K562 (cell line): ENCODE results near the gene CAPZA1. TPM values are rescaled to one million over a fixed set of nuclear protein-coding genes. Genes with fewer than 3 reads are reported as not detected.

ENCODE experiments used
- ATAC-seq: fragments of 200-7000 bp; cut with Tn5 transposase; 3 replicates; pipeline ENCODE4 v1.9.1; 2020; ENCODE audit warnings: moderate library complexity
- BruUV-seq: library from RNA; stranded (reverse); fragments of 400-500 nt; replicated peaks from 2 replicates; lab custom pipeline; 2021; lab: Mats Ljungman, UMichigan
- CTCF ChIA-PET: fragments of 300-600 bp; formaldehyde crosslinking; extraction: SDS; loops from one replicate; lab custom pipeline; 2021; ENCODE audit warnings: low intra/inter-chr PET ratio; lab: Yijun Ruan, JAX
- POLR2A ChIA-PET: fragments of 300-600, 350-650 bp; sonication (Branson Sonifier 250); formaldehyde crosslinking; extraction: SDS; loops from one replicate; lab custom pipeline; 2021; ENCODE audit warnings: antibody characterized with exemption, inconsistent platforms; lab: Yijun Ruan, JAX
- DNase-seq, 4 experiments: peaks; one replicate each; pipeline versions ENCODE4 v3.0.0 to v3.0.0-alpha.2; 2011 to 2018; ENCODE audit warnings: low spot score in 3 of 4, mixed read lengths in 3 of 4; ENCODE audit errors: extremely low read depth in 1 of 4
- FAIRE-seq: peaks from 2 replicates; lab custom pipeline; 2011; peaks lifted over from hg19 to GRCh38; lab: Jason Lieb, UNC
- H2AFZ ChIP-seq: 2 replicates; pipeline ENCODE4 v1.6.0; 2011; ENCODE audit warnings: low read depth, low read length, control low read depth, inconsistent platforms
- H3K27ac ChIP-seq: fragments of 200-600 bp; 3 replicates; pipeline ENCODE4 v1.8.0; 2011; ENCODE audit warnings: low read depth, mild to moderate bottlenecking, control low read depth, inconsistent platforms, low read length, moderate library complexity, mixed read lengths; ENCODE audit errors: extremely low read depth
- H3K27me3 ChIP-seq, 2 experiments: fragments of 300-600 bp in 1 of 2; 2 replicates in 1 of 2; 3 replicates in 1 of 2; pipeline versions ENCODE4 v1.6.0 to v1.8.0; 2011; ENCODE audit warnings: inconsistent platforms in 2 of 2, low read length in 2 of 2, mild to moderate bottlenecking in 1 of 2, mixed read lengths in 1 of 2, moderate library complexity in 1 of 2; ENCODE audit not compliant: control insufficient read depth in 2 of 2, insufficient read depth in 2 of 2
- H3K36me3 ChIP-seq: fragments of 300-600 bp; 3 replicates; pipeline ENCODE4 v1.8.0; 2011; ENCODE audit warnings: mild to moderate bottlenecking, low read length, inconsistent platforms; ENCODE audit not compliant: control insufficient read depth, insufficient read depth
- H3K4me1 ChIP-seq, 2 experiments: fragments of 200-600 bp in 1 of 2; replicated peaks in 1 of 2; 2 replicates in 1 of 2; 3 replicates in 1 of 2; pipeline versions ENCODE4 v1.5.1 to v1.8.0; 2011; ENCODE audit warnings: inconsistent platforms in 2 of 2, low read length in 2 of 2, mild to moderate bottlenecking in 1 of 2, mixed read lengths in 1 of 2, moderate library complexity in 1 of 2; ENCODE audit not compliant: control insufficient read depth in 2 of 2, insufficient read depth in 2 of 2
- H3K4me2 ChIP-seq: 2 replicates; pipeline ENCODE4 v1.6.1; 2011; ENCODE audit warnings: low read length, control low read depth, inconsistent platforms, mixed read lengths; ENCODE audit not compliant: insufficient read depth
- H3K4me3 ChIP-seq: fragments of 200-600 bp; sonication (generic), shearing (Covaris generic); 2 replicates; pipeline ENCODE4 v1.5.1; 2016; ENCODE audit warnings: control low read depth, inconsistent platforms
- H3K79me2 ChIP-seq: fragments of 200-600 bp; 3 replicates; pipeline ENCODE4 v1.8.0; 2011; ENCODE audit warnings: low read length, inconsistent platforms; ENCODE audit not compliant: control insufficient read depth, insufficient read depth
- H3K9ac ChIP-seq, 2 experiments: 2 replicates each; pipeline versions ENCODE4 v1.6.0 to v1.6.1; 2011; ENCODE audit warnings: low read depth in 2 of 2, low read length in 2 of 2, control low read depth in 1 of 2, inconsistent platforms in 1 of 2, mild to moderate bottlenecking in 1 of 2, mixed read lengths in 1 of 2; ENCODE audit not compliant: insufficient read depth in 1 of 2
- H3K9me1 ChIP-seq: one replicate; pipeline ENCODE4 v1.6.0; 2011; ENCODE audit warnings: inconsistent platforms, mild to moderate bottlenecking, low read length, moderate library complexity; ENCODE audit not compliant: control insufficient read depth, insufficient read depth
- H3K9me3 ChIP-seq: replicated peaks from 2 replicates; pipeline ENCODE4 v1.5.1; 2011; ENCODE audit warnings: low read depth, low read length, inconsistent platforms; ENCODE audit not compliant: control insufficient read depth, insufficient read depth
- H4K20me1 ChIP-seq: replicated peaks from 2 replicates; pipeline ENCODE4 v1.6.1; 2011; ENCODE audit warnings: low read length, inconsistent platforms, mixed read lengths; ENCODE audit not compliant: control insufficient read depth, insufficient read depth
- BRF1 ChIP-seq: IDR thresholded peaks from 3 replicates; pipeline ENCODE4 v1.6.1; 2011; ENCODE audit warnings: borderline replicate concordance, mild to moderate bottlenecking; ENCODE audit not compliant: insufficient read length; ENCODE audit errors: extremely low read depth
- C11orf30 ChIP-seq: fragments of 450-650 bp; IDR thresholded peaks from 2 replicates; pipeline ENCODE4 v1.6.1; 2016; ENCODE audit warnings: low read depth, mild to moderate bottlenecking
- CSDE1 ChIP-seq, 2 experiments: fragments of 450-650 bp; IDR thresholded peaks; 2 replicates each; pipeline ENCODE4 v1.6.1; 2016; ENCODE audit warnings: mild to moderate bottlenecking in 1 of 2
- DPF2 ChIP-seq: fragments of 450-650 bp; IDR thresholded peaks from 2 replicates; pipeline ENCODE4 v1.6.1; 2016
- EGR1 ChIP-seq: fragments of 450-650 bp; conservative IDR thresholded peaks from 2 replicates; pipeline ENCODE4 v1.6.1; 2017; ENCODE audit warnings: mild to moderate bottlenecking
- FOSL1 ChIP-seq: fragments of 200-800 bp; sonication (Bioruptor generic); conservative IDR thresholded peaks from 2 replicates; pipeline ENCODE4 v1.6.1; 2016; ENCODE audit warnings: missing genetic modification characterization, missing compliant biosample characterization
- MAFF ChIP-seq: IDR thresholded peaks from 2 replicates; pipeline ENCODE4 v1.6.1; 2012; ENCODE audit warnings: low read length, improper control_type of control experiment
- MAFG ChIP-seq: fragments of 450-650 bp; conservative IDR thresholded peaks from 2 replicates; pipeline ENCODE4 v1.6.1; 2016; ENCODE audit warnings: missing genetic modification characterization, missing compliant biosample characterization
- SMAD2 ChIP-seq: fragments of 150-350 bp; IDR thresholded peaks from 2 replicates; pipeline ENCODE4 v1.6.1; 2014; ENCODE audit warnings: low read depth, mild to moderate bottlenecking, low read length
- SMARCA4 ChIP-seq: fragments of 450-650 bp; IDR thresholded peaks from 2 replicates; pipeline ENCODE4 v1.6.1; 2016
- U2AF1 ChIP-seq: fragments of 200-400 bp; formaldehyde crosslinking; optimal IDR thresholded peaks from 2 replicates; pipeline ENCODE3; 2017; ENCODE audit warnings: mild to moderate bottlenecking, low read depth, low read length, moderate library complexity
- ZNF316 ChIP-seq: fragments of 450-650 bp; IDR thresholded peaks from 2 replicates; pipeline ENCODE4 v1.6.1; 2016
- ZNF586 ChIP-seq: fragments of 450-650 bp; formaldehyde crosslinking; conservative IDR thresholded peaks from 2 replicates; pipeline ENCODE4 v1.4.0; 2020; ENCODE audit warnings: mild to moderate bottlenecking, moderate library complexity
- WGBS: fragments of 100-300 bp; shearing (Covaris generic); methylation state at CpG from one replicate; pipeline ENCODE4 v1.1.6; 2016; ENCODE audit warnings: low coverage, mixed read lengths; ENCODE audit not compliant: insufficient coverage; ENCODE audit errors: missing lambda C conversion rate; 5-methylcytosine and 5-hydroxymethylcytosine counted together
- in situ Hi-C: fragments of 300-500 bp; cut with MboI; formaldehyde crosslinking; loops from 4 replicates; pipeline ENCODE4 v1.15.0; 2018; ENCODE audit warnings: inconsistent platforms, mixed read lengths
- intact Hi-C: fragments of 100-400 bp; cut with micrococcal nuclease; formaldehyde crosslinking; loops from 2 replicates; pipeline ENCODE4 v1.14.2; 2022
- polyA plus RNA-seq, 8 experiments: library from polyadenylated mRNA; depleted of rRNA in 4 of 8; stranded (reverse) in 5 of 8; unstranded in 3 of 8; fragments of >200 nt; fragmentation: Nextera tagmentation in 2 of 8; fragmentation: Illumina TruSeq in 1 of 8; extraction: Ambion mirVana in 2 of 8; extraction: Trizol in 1 of 8; gene quantifications; 2 replicates each; pipeline versions ENCODE4 v1.2.1 to v1.2.3, GENCODE V29; 2011 to 2014; ENCODE audit warnings: inconsistent platforms in 1 of 8, missing spikeins in 1 of 8
- total RNA-seq, 7 experiments: library from RNA; depleted of rRNA in 6 of 7; stranded (reverse); fragments of >200 nt in 6 of 7; fragmentation: Illumina TruSeq in 2 of 7; extraction: Trizol in 2 of 7; gene quantifications; 2 replicates each; pipeline versions ENCODE4 v1.2.1 to v1.2.3, GENCODE V29; 2011 to 2021; ENCODE audit warnings: low replicate concordance in 1 of 7
- TF ChIP-seq, protein P1 (sequence below): fragments of 450-650 bp; formaldehyde crosslinking; IDR thresholded peaks from 2 replicates; pipeline ENCODE4 v1.4.0; 2022; ENCODE audit warnings: missing genetic modification characterization
- TF ChIP-seq, protein P2 (sequence below): fragments of 450-650 bp; IDR thresholded peaks from 2 replicates; pipeline ENCODE4 v1.6.1; 2016

Gene CAPZA1
- total and polyA plus RNA-seq, 9 of the 15 experiments (the other 6 are each of a cell fraction or from before 2014, with no cell fraction given) = 237 to 1,020 (median 306) TPM

DNA sequence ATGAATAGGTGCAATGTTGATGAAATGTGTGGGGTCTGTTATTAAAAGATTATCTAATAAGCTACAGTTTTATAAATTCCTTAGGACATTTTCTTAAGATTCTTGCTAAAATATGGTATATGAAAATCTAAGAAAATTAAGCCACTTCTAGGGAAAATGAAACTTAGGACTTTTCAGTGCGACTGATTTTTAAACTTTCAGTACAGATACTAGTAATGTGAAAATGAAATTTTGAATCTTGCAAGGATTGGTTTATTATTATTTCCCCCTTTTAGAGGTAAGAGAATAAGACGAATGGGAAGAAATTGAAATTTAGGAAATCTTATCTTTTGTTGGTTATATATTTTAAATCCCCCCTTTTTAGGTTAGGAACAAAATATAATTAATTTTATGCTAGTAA lies 16.4 kb downstream of the CAPZA1 start:
- no peak for ATAC-seq
- H2AFZ ChIP-seq = no peak overlapping the region
- no peaks in the 10 kb centered on the region for H3K27me3 ChIP-seq
- WGBS = 72% methylated on average over 2 of the region's 2 CpGs
- no peak for TF ChIP-seq DPF2
- 0 out of 4 replicates have a peak, but pooled peaks of 1 of the 2 experiments have one; percentile 21 for TF ChIP-seq CSDE1 (IDR thresholded peaks at IDR 0.05)
- intact Hi-C loops (no loop called here), in situ Hi-C loops (no loop called here)
- no peak for FAIRE-seq
- no peaks in the 10 kb centered on the region for H3K9me1 ChIP-seq
- no peak for DNase-seq
- peaks cover 24 to 29% of the 10 kb centered on the region in 2 experiments for H3K4me1 ChIP-seq
- no peak overlapping the region for H3K4me3 ChIP-seq
- H3K79me2 ChIP-seq = peaks cover 84% of the 10 kb centered on the region
- BruUV-seq = no TSS peak
- H3K9ac ChIP-seq = no peak overlapping the region; a peak in 1 of 4 replicates
- no peak overlapping the region for H3K4me2 ChIP-seq
- H3K27ac ChIP-seq = no peak overlapping the region
- H4K20me1 ChIP-seq = peaks cover 29% of the 10 kb centered on the region
- no peaks in the 10 kb centered on the region for H3K9me3 ChIP-seq
- peaks cover 29% of the 10 kb centered on the region for H3K36me3 ChIP-seq
- ChIA-PET POLR2A (interaction anchor here (0.9 to 1.5 kb wide), 6 partner anchors 7 to 64 kb away, joined by 3 to 5 read pairs (median 3); no protein-coding TSS in a partner anchor), CTCF (no interaction called here)

DNA sequence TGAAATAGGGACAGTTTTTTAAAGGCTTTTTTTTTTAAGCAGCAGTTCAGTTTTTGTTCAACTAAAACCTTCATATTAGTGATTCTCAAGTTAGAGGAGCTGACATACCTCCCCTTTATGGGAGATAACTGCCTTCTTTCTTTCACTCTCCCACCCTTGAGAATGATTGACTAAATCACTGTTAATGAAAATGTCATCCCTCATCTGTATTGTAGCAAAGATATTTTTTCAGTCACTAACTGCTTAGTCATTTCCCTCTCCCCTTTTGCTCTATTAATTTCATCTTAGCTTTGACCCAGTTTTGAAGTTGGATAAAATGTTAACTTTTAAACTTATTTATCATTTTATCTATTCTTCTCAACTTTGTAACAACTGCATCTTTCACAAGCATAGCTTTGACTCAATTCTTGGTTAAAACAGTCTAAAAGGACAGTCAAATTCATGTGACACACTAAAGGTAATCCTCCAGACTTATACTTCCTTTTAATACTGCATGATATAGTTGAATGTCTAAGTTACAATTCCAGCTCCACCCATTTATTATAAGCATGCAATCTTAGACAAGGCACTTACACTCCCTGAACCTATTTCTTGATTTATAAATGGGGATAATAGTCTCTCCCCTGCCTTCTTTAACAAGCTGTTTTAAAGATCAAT lies 17.1 kb downstream of the CAPZA1 start:
- Histone ChIP-seq H3K9me1 (no peaks in the 10 kb centered on the region), H3K4me3 (no peak overlapping the region), H3K27me3 (no peaks in the 10 kb centered on the region), H3K9me3 (no peaks in the 10 kb centered on the region), H4K20me1 (peaks cover 23% of the 10 kb centered on the region), H2AFZ (no peak overlapping the region), H3K79me2 (peaks cover 84% of the 10 kb centered on the region), H3K36me3 (peaks cover 22% of the 10 kb centered on the region; the same call in 1 of the 3 replicates), H3K4me2 (no peak overlapping the region), H3K27ac (no peak overlapping the region), H3K9ac (no peak overlapping the region), H3K4me1 (peaks cover 24 to 29% of the 10 kb centered on the region in 2 experiments)
- POLR2A ChIA-PET = interaction anchor here (0.6 to 3.4 kb wide), 10 partner anchors 8 to 60 kb away, joined by 3 to 14 read pairs (median 5); partner anchors contain the start of genes CAPZA1 and ST7L
- ATAC-seq = no peak
- no peak for FAIRE-seq
- CTCF ChIA-PET = no interaction called here
- intact Hi-C loops = no loop called here
- no peak for DNase-seq
- no TSS peak for BruUV-seq
- in situ Hi-C loops = no loop called here
- TF ChIP-seq, protein P1, sequence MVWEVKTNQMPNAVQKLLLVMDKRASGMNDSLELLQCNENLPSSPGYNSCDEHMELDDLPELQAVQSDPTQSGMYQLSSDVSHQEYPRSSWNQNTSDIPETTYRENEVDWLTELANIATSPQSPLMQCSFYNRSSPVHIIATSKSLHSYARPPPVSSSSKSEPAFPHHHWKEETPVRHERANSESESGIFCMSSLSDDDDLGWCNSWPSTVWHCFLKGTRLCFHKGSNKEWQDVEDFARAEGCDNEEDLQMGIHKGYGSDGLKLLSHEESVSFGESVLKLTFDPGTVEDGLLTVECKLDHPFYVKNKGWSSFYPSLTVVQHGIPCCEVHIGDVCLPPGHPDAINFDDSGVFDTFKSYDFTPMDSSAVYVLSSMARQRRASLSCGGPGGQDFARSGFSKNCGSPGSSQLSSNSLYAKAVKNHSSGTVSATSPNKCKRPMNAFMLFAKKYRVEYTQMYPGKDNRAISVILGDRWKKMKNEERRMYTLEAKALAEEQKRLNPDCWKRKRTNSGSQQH (CRISPR knock-in tag) = no peak
- TF ChIP-seq U2AF1 (no peak), FOSL1 (no peak), C11orf30 (peak; percentile 62; the same call in 1 of the 2 replicates), SMARCA4 (peak; percentile 10; the same call in 1 of the 2 replicates), MAFG (peak; percentile 50), MAFF (peak; percentile 34; the same call in 1 of the 2 replicates), ZNF586 (CRISPR knock-in tag) (no peak), SMAD2 (no peak), ZNF316 (peak; percentile 66), BRF1 (no peak), EGR1 (no peak)
- TF ChIP-seq, protein P2, sequence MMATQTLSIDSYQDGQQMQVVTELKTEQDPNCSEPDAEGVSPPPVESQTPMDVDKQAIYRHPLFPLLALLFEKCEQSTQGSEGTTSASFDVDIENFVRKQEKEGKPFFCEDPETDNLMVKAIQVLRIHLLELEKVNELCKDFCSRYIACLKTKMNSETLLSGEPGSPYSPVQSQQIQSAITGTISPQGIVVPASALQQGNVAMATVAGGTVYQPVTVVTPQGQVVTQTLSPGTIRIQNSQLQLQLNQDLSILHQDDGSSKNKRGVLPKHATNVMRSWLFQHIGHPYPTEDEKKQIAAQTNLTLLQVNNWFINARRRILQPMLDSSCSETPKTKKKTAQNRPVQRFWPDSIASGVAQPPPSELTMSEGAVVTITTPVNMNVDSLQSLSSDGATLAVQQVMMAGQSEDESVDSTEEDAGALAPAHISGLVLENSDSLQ = peak; percentile 18; the same call in 1 of the 2 replicates
